HepG2 (cell line): ENCODE data around the gene BAIAP3.

ENCODE experiments used
- CBX5 ChIP-seq: sonication (generic); formaldehyde crosslinking; IDR thresholded peaks from 2 replicates; pipeline ENCODE4 v1.4.0; 2020; ENCODE audit warnings: missing genetic modification reagents, borderline replicate concordance
- CTCF ChIP-seq: sonication (generic); formaldehyde crosslinking; IDR thresholded peaks from 2 replicates; pipeline ENCODE4 v1.5.0; 2020; ENCODE audit warnings: mild to moderate bottlenecking, missing genetic modification reagents, moderate library complexity
- DBP ChIP-seq: sonication (generic); formaldehyde crosslinking; IDR thresholded peaks from 2 replicates; pipeline ENCODE4 v1.4.0; 2020; ENCODE audit warnings: missing genetic modification reagents; ENCODE audit errors: not compliant biosample characterization
- EP300 ChIP-seq, 3 experiments: sonication (generic) in 1 of 3; formaldehyde crosslinking in 1 of 3; IDR thresholded peaks; 2 replicates each; pipeline versions ENCODE4 v1.5.1 to v1.6.1; 2011 to 2020; ENCODE audit warnings: low read depth in 2 of 3, low read length in 2 of 3, borderline replicate concordance in 1 of 3, improper control_type of control experiment in 1 of 3, mild to moderate bottlenecking in 1 of 3, missing genetic modification reagents in 1 of 3, moderate library complexity in 1 of 3
- MZF1 ChIP-seq: sonication (generic); formaldehyde crosslinking; IDR thresholded peaks from 2 replicates; pipeline ENCODE4 v1.8.1; 2023; ENCODE audit warnings: mild to moderate bottlenecking, missing genetic modification reagents, borderline replicate concordance
- ZNF501 ChIP-seq: sonication (generic); formaldehyde crosslinking; IDR thresholded peaks from 2 replicates; pipeline ENCODE4 v1.5.1; 2020; ENCODE audit warnings: mild to moderate bottlenecking, moderate library complexity, missing genetic modification reagents
- ZNF564 ChIP-seq: sonication (generic); formaldehyde crosslinking; IDR thresholded peaks from 2 replicates; pipeline ENCODE4 v1.8.1; 2023; ENCODE audit warnings: mild to moderate bottlenecking, missing genetic modification reagents

DNA sequence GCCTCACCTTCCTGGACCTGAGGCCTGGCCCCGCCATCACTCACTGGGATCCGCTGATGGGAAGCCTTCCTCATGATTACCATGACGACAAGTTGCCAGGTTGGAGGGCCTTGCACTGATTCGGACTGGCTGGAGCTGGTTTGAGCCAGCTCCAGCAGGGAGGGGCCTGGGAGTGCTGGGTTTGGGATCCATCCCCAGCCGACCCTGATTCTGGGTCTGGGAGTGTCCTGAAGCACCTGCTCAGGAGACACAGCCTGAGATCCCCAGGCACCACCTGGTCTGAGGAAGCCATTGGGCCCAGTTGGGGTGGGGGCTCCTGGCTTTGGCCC is 5.9 kb upstream of the BAIAP3 start:
- TF ChIP-seq EP300 (IDR thresholded peaks at IDR 0.05; ENCODE audit: low read depth in 2 of 2, low read length in 2 of 2) = no peak
- TF ChIP-seq EP300 (CRISPR knock-in tag; IDR thresholded peaks at IDR 0.05; ENCODE audit: borderline replicate concordance) = no peak
- TF ChIP-seq DBP (CRISPR knock-in tag) = no peak
- no peak for TF ChIP-seq CTCF (CRISPR knock-in tag)
- TF ChIP-seq ZNF501 (CRISPR knock-in tag) = no peak
- TF ChIP-seq MZF1 (CRISPR knock-in tag) = no peak
- TF ChIP-seq CBX5 (CRISPR knock-in tag) = no peak
- TF ChIP-seq ZNF564 (CRISPR knock-in tag) = no peak
